Activated naive CD8-positive, alpha-beta T cell treated with anti-CD3 and anti-CD28 coated beads for 36 hours (primary cell): ENCODE data around the gene LIPC. TPM values are rescaled to one million over a fixed set of nuclear protein-coding genes. Genes with fewer than 3 reads are reported as not detected.

Source experiments
- DNase-seq: peaks from one replicate; pipeline ENCODE4 v3.0.0; 2021
- H3K27ac Mint-ChIP-seq: one replicate; pipeline ENCODE4 v1.8.0; 2022; ENCODE audit warnings: mild to moderate bottlenecking, moderate library complexity, mixed read lengths
- H3K27me3 Mint-ChIP-seq: one replicate; pipeline ENCODE4 v1.8.0; 2022; ENCODE audit warnings: mild to moderate bottlenecking, mixed read lengths
- H3K36me3 Mint-ChIP-seq: one replicate; pipeline ENCODE4 v1.8.0; 2021; ENCODE audit warnings: mild to moderate bottlenecking, mixed read lengths
- H3K4me1 Mint-ChIP-seq: one replicate; pipeline ENCODE4 v1.8.0; 2021; ENCODE audit warnings: mixed read lengths
- H3K4me3 Mint-ChIP-seq: one replicate; pipeline ENCODE4 v1.8.0; 2022; ENCODE audit warnings: mild to moderate bottlenecking, moderate library complexity, mixed read lengths
- H3K9me3 Mint-ChIP-seq: one replicate; pipeline ENCODE4 v1.8.0; 2022; ENCODE audit warnings: mixed read lengths
- total RNA-seq, 2 experiments: library from RNA; stranded (reverse); gene quantifications; one replicate each; pipeline ENCODE4 v1.2.3, GENCODE V29; 2021

Gene LIPC
- total RNA-seq, 2 experiments from 2014 or later = 1.5 to 1.8 TPM

GRCh38 chr15:58611731-58612676 lies 180.2 kb downstream of the LIPC start:
- Mint-ChIP-seq H3K4me3 (no peak overlapping the region), H3K4me1 (peaks cover 17% of the 10 kb centered on the region), H3K9me3 (peaks cover 24% of the 10 kb centered on the region), H3K36me3 (peaks cover 76% of the 10 kb centered on the region), H3K27ac (no peak overlapping the region), H3K27me3 (no peaks in the 10 kb centered on the region)
- no peak for DNase-seq

GRCh38 chr15:58616171-58616570 lies 184.4 kb downstream of the LIPC start:
- Mint-ChIP-seq H3K27me3 (no peaks in the 10 kb centered on the region), H3K9me3 (peaks cover 35% of the 10 kb centered on the region), H3K36me3 (peaks cover 78% of the 10 kb centered on the region), H3K4me3 (no peak overlapping the region), H3K4me1 (peaks cover 8% of the 10 kb centered on the region), H3K27ac (no peak overlapping the region)
- DNase-seq = no peak
